SK-N-SH (cell line): ENCODE data around the gene PLD1. TPM values are rescaled to one million over a fixed set of nuclear protein-coding genes. Genes with fewer than 3 reads are reported as not detected.

Experiments used
- CTCF ChIA-PET: fragments of 300-600, 350-600 bp; formaldehyde crosslinking; extraction: SDS; loops from one replicate; lab custom pipeline; 2021; lab: Yijun Ruan, JAX
- POLR2A ChIA-PET: fragments of 350-600 bp; sonication (Branson Sonifier 250); formaldehyde crosslinking; extraction: SDS; loops from one replicate; lab custom pipeline; 2020; ENCODE audit warnings: antibody characterized with exemption, inconsistent platforms; lab: Yijun Ruan, JAX
- DNase-seq: peaks from one replicate; pipeline ENCODE4 v3.0.0; 2012
- H2AFZ ChIP-seq: fragments of 200-600 bp; sonication (generic); 2 replicates; pipeline ENCODE4 v1.8.1; 2016; ENCODE audit warnings: antibody characterized with exemption, mild to moderate bottlenecking, low read depth
- H3F3A ChIP-seq: fragments of 200-600 bp; sonication (generic); replicated peaks from 2 replicates; pipeline ENCODE3; 2016; ENCODE audit warnings: antibody characterized with exemption, mild to moderate bottlenecking; ENCODE audit not compliant: insufficient read depth
- H3K27ac ChIP-seq, 2 experiments: fragments of 200-500 bp in 1 of 2; fragments of 200-600 bp in 1 of 2; sonication (Bioruptor generic) in 1 of 2; sonication (generic), shearing (Covaris generic) in 1 of 2; 2 replicates each; pipeline versions ENCODE4 v1.5.1 to v1.6.1; 2014 to 2016; ENCODE audit warnings: low read depth in 2 of 2, inconsistent platforms in 1 of 2, low read length in 1 of 2, mild to moderate bottlenecking in 1 of 2, mixed read lengths in 1 of 2
- H3K27me3 ChIP-seq: fragments of 200-600 bp; sonication (generic), shearing (Covaris generic); 2 replicates; pipeline ENCODE4 v1.6.1; 2016; ENCODE audit warnings: mixed run types; ENCODE audit not compliant: insufficient read depth
- H3K36me3 ChIP-seq, 2 experiments: fragments of 200-500 bp in 1 of 2; fragments of 200-600 bp in 1 of 2; sonication (Bioruptor generic) in 1 of 2; sonication (generic) in 1 of 2; replicated peaks in 1 of 2; 2 replicates each; pipeline versions ENCODE3 to v1.5.1; 2014 to 2016; ENCODE audit warnings: low read length in 1 of 2, mild to moderate bottlenecking in 1 of 2; ENCODE audit not compliant: insufficient read depth in 2 of 2, control insufficient read depth in 1 of 2
- H3K4me1 ChIP-seq, 2 experiments: fragments of 200-500 bp in 1 of 2; fragments of 200-600 bp in 1 of 2; sonication (Bioruptor generic) in 1 of 2; sonication (generic), shearing (Covaris generic) in 1 of 2; 2 replicates each; pipeline versions ENCODE4 v1.5.1 to v1.6.1; 2014 to 2016; ENCODE audit warnings: low read depth in 1 of 2, low read length in 1 of 2, mixed run types in 1 of 2; ENCODE audit not compliant: insufficient read depth in 2 of 2, control insufficient read depth in 1 of 2
- H3K4me2 ChIP-seq: fragments of 200-600 bp; sonication (generic), shearing (Covaris generic); 2 replicates; pipeline ENCODE4 v1.6.1; 2017; ENCODE audit warnings: mixed run types
- H3K4me3 ChIP-seq, 2 experiments: fragments of 200-500 bp in 1 of 2; fragments of 200-600 bp in 1 of 2; sonication (Bioruptor generic) in 1 of 2; sonication (generic), shearing (Covaris generic) in 1 of 2; 2 replicates each; pipeline versions ENCODE4 v1.5.1 to v1.8.1; 2014 to 2016; ENCODE audit warnings: low read depth in 2 of 2, inconsistent platforms in 1 of 2, low read length in 1 of 2, mild to moderate bottlenecking in 1 of 2, mixed read lengths in 1 of 2, moderate library complexity in 1 of 2
- H3K79me2 ChIP-seq: fragments of 200-600 bp; sonication (generic); 2 replicates; pipeline ENCODE4 v1.8.1; 2017; ENCODE audit warnings: mild to moderate bottlenecking; ENCODE audit not compliant: insufficient read depth
- H3K9ac ChIP-seq: fragments of 200-600 bp; sonication (generic); 2 replicates; pipeline ENCODE4 v1.6.1; 2017; ENCODE audit warnings: mixed run types
- H3K9me2 ChIP-seq: fragments of 200-600 bp; sonication (generic); 2 replicates; pipeline ENCODE4 v1.6.1; 2017; ENCODE audit warnings: mixed run types
- H3K9me3 ChIP-seq: fragments of 200-600 bp; sonication (generic); 2 replicates; pipeline ENCODE4 v1.6.1; 2017; ENCODE audit warnings: mixed run types, mild to moderate bottlenecking, moderate library complexity
- H4K20me1 ChIP-seq: fragments of 200-600 bp; sonication (generic); 2 replicates; pipeline ENCODE4 v1.6.1; 2017; ENCODE audit warnings: mild to moderate bottlenecking, mixed run types; ENCODE audit not compliant: insufficient read depth
- ELF1 ChIP-seq: IDR thresholded peaks from 2 replicates; pipeline ENCODE4 v1.4.0; 2012
- EP300 ChIP-seq, 2 experiments: IDR thresholded peaks; 2 replicates each; pipeline versions ENCODE4 v1.4.0 to v1.6.1; 2012; ENCODE audit warnings: borderline replicate concordance in 1 of 2, low read depth in 1 of 2, low read length in 1 of 2
- EZH2phosphoT487 ChIP-seq: fragments of 200-600 bp; sonication (generic); IDR thresholded peaks from 2 replicates; pipeline ENCODE4 v1.6.1; 2017; ENCODE audit warnings: low read depth, mixed run types, mild to moderate bottlenecking, antibody characterized with exemption, moderate library complexity, borderline replicate concordance
- FOSL2 ChIP-seq: IDR thresholded peaks from 2 replicates; pipeline ENCODE4 v1.4.0; 2012; ENCODE audit warnings: low read depth, mild to moderate bottlenecking, moderate library complexity, borderline replicate concordance
- FOXM1 ChIP-seq: IDR thresholded peaks from 2 replicates; pipeline ENCODE4 v1.4.0; 2012; ENCODE audit warnings: low read depth, mild to moderate bottlenecking
- MXI1 ChIP-seq: IDR thresholded peaks from 2 replicates; pipeline ENCODE4 v1.6.1; 2012; ENCODE audit warnings: mild to moderate bottlenecking, low read depth, low read length, improper control_type of control experiment
- NFIC ChIP-seq: IDR thresholded peaks from 2 replicates; pipeline ENCODE4 v1.4.0; 2012; ENCODE audit warnings: borderline replicate concordance
- RAD21 ChIP-seq: IDR thresholded peaks from 2 replicates; pipeline ENCODE4 v1.6.1; 2012; ENCODE audit warnings: mild to moderate bottlenecking, low read length
- RCOR1 ChIP-seq: fragments of 150-350 bp; IDR thresholded peaks from 2 replicates; pipeline ENCODE4 v1.6.1; 2017; ENCODE audit warnings: antibody characterized with exemption, low read length
- SIN3A ChIP-seq: IDR thresholded peaks from 2 replicates; pipeline ENCODE4 v1.6.1; 2012; ENCODE audit warnings: low read depth, mild to moderate bottlenecking, low read length, moderate library complexity, borderline replicate concordance
- TAF1 ChIP-seq: IDR thresholded peaks from 2 replicates; pipeline ENCODE4 v1.6.1; 2012; ENCODE audit warnings: low read depth, mild to moderate bottlenecking, low read length, moderate library complexity, borderline replicate concordance
- TCF12 ChIP-seq: IDR thresholded peaks from 2 replicates; pipeline ENCODE4 v1.4.0; 2012
- TEAD4 ChIP-seq: IDR thresholded peaks from 2 replicates; pipeline ENCODE4 v1.4.0; 2012; ENCODE audit warnings: mild to moderate bottlenecking, borderline replicate concordance; ENCODE audit not compliant: insufficient read depth
- YY1 ChIP-seq: IDR thresholded peaks from 2 replicates; pipeline ENCODE4 v1.4.0; 2012; ENCODE audit warnings: low read depth, mild to moderate bottlenecking
- ZBTB33 ChIP-seq: IDR thresholded peaks from 2 replicates; pipeline ENCODE4 v1.4.0; 2012; ENCODE audit warnings: low read depth, borderline replicate concordance
- WGBS: methylation state at CpG from one replicate; pipeline ENCODE4 v1.1.6; 2017; ENCODE audit warnings: low lambda C conversion rate; 5-methylcytosine and 5-hydroxymethylcytosine counted together
- polyA plus RNA-seq, 3 experiments: library from polyadenylated mRNA; depleted of rRNA; stranded (reverse); fragments of >200 nt; gene quantifications; 2 replicates each; pipeline ENCODE4 v1.2.3, GENCODE V29; 2012
- TF ChIP-seq, protein P1 (sequence below): IDR thresholded peaks from 2 replicates; pipeline ENCODE4; 2012
- TF ChIP-seq, protein P2 (sequence below): fragments of 200-600 bp; sonication (generic); IDR thresholded peaks from 2 replicates; pipeline ENCODE4 v1.6.1; 2017; ENCODE audit warnings: antibody characterized with exemption, mild to moderate bottlenecking, moderate library complexity
- TF ChIP-seq, protein P3 (sequence below): fragments of 150-350 bp; IDR thresholded peaks from 2 replicates; pipeline ENCODE4 v1.6.1; 2016; ENCODE audit warnings: mild to moderate bottlenecking, low read depth, low read length

Gene PLD1
- polyA plus RNA-seq, 1 of the 3 experiments (the other 2 are of a cell fraction), result 6.2 TPM

- Histone ChIP-seq H3K9me2 (no peaks in the 10 kb centered on the region), H3K27ac (no peak overlapping the region), H3F3A (peaks cover 4% of the 10 kb centered on the region), H3K36me3 (no peaks in the 10 kb centered on the region), H3K4me3 (no peak overlapping the region), H3K4me1 (peaks cover 6 to 10% of the 10 kb centered on the region in 2 experiments; a peak in 3 of 4 replicates), H3K9me3 (no peaks in the 10 kb centered on the region), H3K79me2 (no peaks in the 10 kb centered on the region), H3K4me2 (no peak overlapping the region), H2AFZ (no peak overlapping the region), H3K27me3 (no peaks in the 10 kb centered on the region), H3K9ac (no peak overlapping the region), H4K20me1 (no peaks in the 10 kb centered on the region)
- CTCF ChIA-PET, result interaction anchor here (0.8 to 4.7 kb wide), 6 partner anchors 13 to 696 kb away, joined by 3 to 64 read pairs (median 4); no protein-coding TSS in a partner anchor
- 92% methylated on average over 8 of the region's 8 CpGs for WGBS
- no peak for DNase-seq
- TF ChIP-seq EP300 (IDR thresholded peaks at IDR 0.05; ENCODE audit: borderline replicate concordance in 1 of 2, low read depth in 1 of 2, low read length in 1 of 2) (no peak), MXI1 (no peak), NFIC (no peak), ELF1 (no peak), SIN3A (no peak), FOXM1 (no peak), EZH2phosphoT487 (no peak), TCF12 (no peak), RCOR1 (no peak), TAF1 (no peak)
- TF ChIP-seq, protein P1, sequence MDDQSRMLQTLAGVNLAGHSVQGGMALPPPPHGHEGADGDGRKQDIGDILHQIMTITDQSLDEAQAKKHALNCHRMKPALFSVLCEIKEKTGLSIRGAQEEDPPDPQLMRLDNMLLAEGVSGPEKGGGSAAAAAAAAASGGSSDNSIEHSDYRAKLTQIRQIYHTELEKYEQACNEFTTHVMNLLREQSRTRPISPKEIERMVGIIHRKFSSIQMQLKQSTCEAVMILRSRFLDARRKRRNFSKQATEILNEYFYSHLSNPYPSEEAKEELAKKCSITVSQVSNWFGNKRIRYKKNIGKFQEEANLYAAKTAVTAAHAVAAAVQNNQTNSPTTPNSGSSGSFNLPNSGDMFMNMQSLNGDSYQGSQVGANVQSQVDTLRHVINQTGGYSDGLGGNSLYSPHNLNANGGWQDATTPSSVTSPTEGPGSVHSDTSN, result no peak
- TF ChIP-seq, protein P2, sequence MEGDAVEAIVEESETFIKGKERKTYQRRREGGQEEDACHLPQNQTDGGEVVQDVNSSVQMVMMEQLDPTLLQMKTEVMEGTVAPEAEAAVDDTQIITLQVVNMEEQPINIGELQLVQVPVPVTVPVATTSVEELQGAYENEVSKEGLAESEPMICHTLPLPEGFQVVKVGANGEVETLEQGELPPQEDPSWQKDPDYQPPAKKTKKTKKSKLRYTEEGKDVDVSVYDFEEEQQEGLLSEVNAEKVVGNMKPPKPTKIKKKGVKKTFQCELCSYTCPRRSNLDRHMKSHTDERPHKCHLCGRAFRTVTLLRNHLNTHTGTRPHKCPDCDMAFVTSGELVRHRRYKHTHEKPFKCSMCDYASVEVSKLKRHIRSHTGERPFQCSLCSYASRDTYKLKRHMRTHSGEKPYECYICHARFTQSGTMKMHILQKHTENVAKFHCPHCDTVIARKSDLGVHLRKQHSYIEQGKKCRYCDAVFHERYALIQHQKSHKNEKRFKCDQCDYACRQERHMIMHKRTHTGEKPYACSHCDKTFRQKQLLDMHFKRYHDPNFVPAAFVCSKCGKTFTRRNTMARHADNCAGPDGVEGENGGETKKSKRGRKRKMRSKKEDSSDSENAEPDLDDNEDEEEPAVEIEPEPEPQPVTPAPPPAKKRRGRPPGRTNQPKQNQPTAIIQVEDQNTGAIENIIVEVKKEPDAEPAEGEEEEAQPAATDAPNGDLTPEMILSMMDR, result no peak
- POLR2A ChIA-PET, result no interaction called here
Measured at GRCh38 chr3:171644681-171645080, 165.6 kb downstream of the PLD1 start.

DNA sequence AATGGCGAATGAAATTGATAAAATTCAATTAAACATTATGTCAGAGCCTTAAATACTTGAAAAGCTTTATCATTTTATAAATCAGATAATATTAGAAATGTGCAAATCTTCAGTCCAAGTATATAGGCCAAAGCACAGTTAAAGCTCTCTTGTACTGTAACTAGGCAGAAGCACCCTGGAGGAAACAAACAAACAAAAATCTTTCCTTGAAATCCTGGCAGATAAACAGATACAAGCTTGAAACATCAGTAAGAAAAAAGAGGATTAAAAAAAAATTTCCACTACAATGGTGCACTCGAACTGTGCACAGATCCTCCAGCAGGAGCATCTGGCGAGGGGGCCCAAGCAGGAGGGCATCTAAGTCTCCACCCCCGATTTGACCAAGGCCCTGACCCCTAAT, 166.6 kb downstream of the PLD1 start:
- no peaks in the 10 kb centered on the region for H3K9me3 ChIP-seq
- no peaks in the 10 kb centered on the region for H3K9me2 ChIP-seq
- peaks cover 4% of the 10 kb centered on the region for H3F3A ChIP-seq
- 89% methylated on average over 4 of the region's 4 CpGs for WGBS
- H4K20me1 ChIP-seq, result no peaks in the 10 kb centered on the region
- no peak overlapping the region for H3K27ac ChIP-seq
- H3K4me1 ChIP-seq, result peaks cover 6 to 10% of the 10 kb centered on the region in 2 experiments; a peak in 3 of 4 replicates
- no peak for DNase-seq
- no peak overlapping the region for H2AFZ ChIP-seq
- no peak overlapping the region for H3K4me3 ChIP-seq
- ChIA-PET POLR2A (no interaction called here), CTCF (interaction anchor here (1.6 to 4.7 kb wide), 2 partner anchors 12 to 128 kb away, joined by 3 to 64 read pairs; no protein-coding TSS in a partner anchor)
- no peaks in the 10 kb centered on the region for H3K27me3 ChIP-seq
- H3K36me3 ChIP-seq, result no peaks in the 10 kb centered on the region
- no peaks in the 10 kb centered on the region for H3K79me2 ChIP-seq
- no peak overlapping the region for H3K4me2 ChIP-seq
- no peak overlapping the region for H3K9ac ChIP-seq
- TF ChIP-seq FOXM1 (no peak), RAD21 (no peak), FOSL2 (no peak), YY1 (no peak), EP300 (IDR thresholded peaks at IDR 0.05; ENCODE audit: borderline replicate concordance in 1 of 2, low read depth in 1 of 2, low read length in 1 of 2) (no peak), ZBTB33 (no peak), TEAD4 (no peak)
- TF ChIP-seq, protein P1, result no peak
- TF ChIP-seq, protein P3, sequence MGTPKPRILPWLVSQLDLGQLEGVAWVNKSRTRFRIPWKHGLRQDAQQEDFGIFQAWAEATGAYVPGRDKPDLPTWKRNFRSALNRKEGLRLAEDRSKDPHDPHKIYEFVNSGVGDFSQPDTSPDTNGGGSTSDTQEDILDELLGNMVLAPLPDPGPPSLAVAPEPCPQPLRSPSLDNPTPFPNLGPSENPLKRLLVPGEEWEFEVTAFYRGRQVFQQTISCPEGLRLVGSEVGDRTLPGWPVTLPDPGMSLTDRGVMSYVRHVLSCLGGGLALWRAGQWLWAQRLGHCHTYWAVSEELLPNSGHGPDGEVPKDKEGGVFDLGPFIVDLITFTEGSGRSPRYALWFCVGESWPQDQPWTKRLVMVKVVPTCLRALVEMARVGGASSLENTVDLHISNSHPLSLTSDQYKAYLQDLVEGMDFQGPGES, result no peak
- TF ChIP-seq, protein P2, result no peak
